ENCODE data around the gene MFSD2B.

Gene MFSD2B

DNA sequence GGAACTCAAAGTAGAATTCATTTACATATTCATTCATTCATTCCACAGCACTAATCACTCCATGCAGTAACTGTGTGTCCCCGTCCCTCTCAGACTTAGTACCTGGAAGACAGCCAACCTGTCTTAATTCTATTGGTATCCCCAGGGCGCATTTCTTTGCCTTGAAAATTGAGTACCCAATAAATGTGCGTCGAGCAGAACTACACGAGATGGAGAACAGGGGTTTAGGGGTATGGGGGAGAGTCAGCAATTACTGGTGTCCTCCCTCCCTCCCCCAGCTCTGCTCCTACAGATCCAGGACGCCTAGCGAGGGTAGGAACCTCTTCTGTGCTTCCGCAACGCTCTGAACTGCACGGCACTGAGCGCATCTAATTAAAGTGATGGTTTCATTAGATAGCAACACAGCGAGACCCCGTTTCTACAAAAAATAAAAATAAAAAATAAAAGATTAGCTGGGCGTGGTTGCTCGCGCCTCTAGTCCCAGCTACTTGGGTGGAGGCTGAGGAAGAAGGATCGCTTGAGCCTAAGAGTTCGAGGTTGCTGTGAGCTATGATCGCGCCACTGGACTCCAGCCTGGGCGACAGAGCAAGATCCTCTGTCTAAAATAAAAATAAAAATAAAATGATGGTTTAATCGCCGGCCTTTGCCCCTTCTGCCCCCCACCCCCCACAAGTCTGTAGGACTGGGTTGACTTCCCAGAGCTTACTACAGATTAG is 39.0 kb downstream of the MFSD2B start:
- DNase-seq (ENCODE audit: low read depth in 1 of 2, low spot score in 1 of 2) = no peak
- in situ Hi-C loops (cut with HindIII; ENCODE audit: low pct_unique_long_range_greater_than_20kb, low sequenced_read_pairs) = no loop called here
- TF ChIP-seq JUND (IDR thresholded peaks at IDR 0.05; ENCODE audit: low read depth) = no peak

DNA sequence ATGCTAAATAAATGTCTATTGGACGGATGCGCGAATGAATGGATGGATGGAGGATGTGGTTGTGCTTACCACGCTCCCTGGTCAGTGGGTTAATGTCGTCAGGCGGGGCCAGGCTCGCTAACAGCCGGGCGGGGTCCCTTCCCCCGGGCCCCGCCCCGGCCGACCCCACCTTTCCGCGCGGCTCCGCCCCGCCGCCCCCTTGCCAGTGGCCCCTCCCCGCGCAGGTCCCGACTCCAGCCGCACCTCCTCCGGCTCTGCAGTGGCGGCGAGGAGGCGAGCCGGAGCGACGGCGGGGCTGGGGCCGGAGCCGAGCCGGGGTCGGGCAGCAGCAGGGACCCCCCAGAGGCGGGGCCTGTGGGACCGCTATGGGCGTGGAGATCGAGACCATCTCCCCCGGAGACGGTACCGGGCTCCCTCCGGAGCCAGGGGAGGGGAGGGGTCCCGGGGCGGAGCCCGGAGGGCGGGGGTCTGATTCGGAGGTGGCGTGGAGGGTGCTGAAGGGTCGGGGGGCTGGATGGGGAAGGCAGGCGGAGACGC is 39.7 kb downstream of the MFSD2B start, which contains the start of gene FKBP1B:
Gene FKBP1B (plus strand): TSS at position 257 of the 537 bp plus-strand sequence. CDS start 109 bp downstream, at position 366.
- TF ChIP-seq JUND (IDR thresholded peaks at IDR 0.05; ENCODE audit: low read depth) = no peak
- DNase-seq (ENCODE audit: low read depth in 1 of 2, low spot score in 1 of 2) = no peak
- in situ Hi-C loops (cut with HindIII; ENCODE audit: low pct_unique_long_range_greater_than_20kb, low sequenced_read_pairs) = no loop called here

DNA sequence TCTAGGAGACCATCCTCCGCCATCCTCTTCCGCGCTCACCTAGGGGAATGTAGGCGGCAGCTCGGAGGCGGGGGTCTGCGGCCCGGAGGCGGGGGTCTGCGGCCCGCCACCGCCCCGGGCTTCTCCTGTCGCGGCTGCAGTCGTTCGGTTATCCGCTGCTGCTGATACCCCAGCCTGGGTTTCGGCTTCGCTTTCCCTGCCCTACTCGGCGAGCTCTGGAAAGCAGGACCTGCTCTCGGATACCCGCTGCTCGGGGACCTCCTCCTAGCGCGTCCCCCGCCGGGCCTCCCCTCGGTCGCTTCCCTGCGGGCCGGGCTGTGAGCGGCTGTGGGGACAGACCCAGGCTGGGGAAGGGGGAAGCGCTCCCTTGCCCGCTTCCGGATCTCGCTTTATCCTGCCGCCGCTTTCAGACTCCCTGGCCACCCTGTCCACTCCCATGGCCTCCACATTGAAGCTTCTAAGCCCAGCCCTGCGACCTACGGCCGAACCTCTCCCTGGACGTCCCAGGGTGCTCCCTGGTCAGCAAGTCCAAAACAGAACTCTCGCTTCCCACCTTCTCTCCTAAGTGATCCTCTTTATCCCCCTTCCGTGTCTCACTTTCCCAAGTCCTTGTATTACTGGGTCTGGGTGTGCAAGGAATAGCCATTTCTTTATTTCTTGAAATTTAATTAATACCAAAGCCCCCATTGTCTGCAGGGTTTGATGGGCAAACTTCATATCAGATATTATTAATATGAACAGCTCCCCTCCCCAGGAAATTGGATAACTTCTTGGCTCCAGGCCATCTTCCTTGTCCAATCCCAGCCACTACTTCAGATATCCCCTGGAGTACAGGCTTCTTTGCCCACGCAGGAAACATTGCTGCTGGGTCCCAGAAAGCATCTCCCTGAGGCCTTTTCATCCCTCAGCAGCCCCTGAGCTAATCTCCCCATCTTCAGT is 40.4 kb downstream of the MFSD2B start:
- in situ Hi-C loops (cut with HindIII; ENCODE audit: low pct_unique_long_range_greater_than_20kb, low sequenced_read_pairs) = no loop called here
- TF ChIP-seq JUND (IDR thresholded peaks at IDR 0.05; ENCODE audit: low read depth) = no peak
- DNase-seq (ENCODE audit: low read depth in 1 of 2, low spot score in 1 of 2) = no peak

DNA sequence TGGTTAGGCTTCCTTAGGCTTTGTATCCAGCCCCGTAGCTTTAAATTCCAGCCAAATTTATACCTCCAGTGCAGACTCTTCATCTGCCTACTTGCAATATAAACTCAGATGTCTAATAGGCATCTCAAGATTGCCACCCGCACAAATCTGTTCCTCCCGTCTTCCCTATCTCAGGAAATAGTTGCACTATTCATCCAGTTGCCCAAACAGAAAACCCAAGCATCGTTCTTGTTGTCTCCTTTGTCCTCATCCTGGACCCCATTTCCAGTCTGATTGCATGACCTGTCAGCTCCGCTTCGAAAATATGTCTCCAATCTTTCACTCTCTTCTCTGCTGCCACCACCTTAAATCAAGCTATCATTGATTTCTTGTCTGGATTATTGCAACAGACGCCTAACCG is 41.9 kb downstream of the MFSD2B start:
- TF ChIP-seq JUND (IDR thresholded peaks at IDR 0.05; ENCODE audit: low read depth) = no peak
- DNase-seq (ENCODE audit: low read depth in 1 of 2, low spot score in 1 of 2) = no peak
- in situ Hi-C loops (cut with HindIII; ENCODE audit: low pct_unique_long_range_greater_than_20kb, low sequenced_read_pairs) = no loop called here

DNA sequence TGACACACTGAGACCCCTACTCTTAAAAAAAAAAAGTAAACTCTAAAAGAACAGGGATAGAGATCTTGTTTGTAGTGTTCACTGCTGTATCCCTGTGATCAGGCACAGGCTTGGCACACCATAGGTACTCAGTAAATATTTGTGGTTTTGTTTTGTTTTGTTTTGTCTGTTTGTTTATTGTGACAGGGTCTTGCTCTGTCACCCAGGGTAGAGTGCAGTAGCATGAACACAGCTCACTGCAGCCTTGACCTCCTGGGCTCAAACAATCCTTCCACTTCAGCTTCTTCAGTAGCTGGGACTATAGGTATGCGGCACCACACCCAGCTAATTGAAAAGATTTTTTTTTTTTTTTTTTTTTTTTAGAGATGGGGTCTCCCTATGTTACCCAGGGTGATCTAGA is 43.1 kb downstream of the MFSD2B start:
- TF ChIP-seq JUND (IDR thresholded peaks at IDR 0.05; ENCODE audit: low read depth) = no peak
- in situ Hi-C loops (cut with HindIII; ENCODE audit: low pct_unique_long_range_greater_than_20kb, low sequenced_read_pairs) = no loop called here

DNA sequence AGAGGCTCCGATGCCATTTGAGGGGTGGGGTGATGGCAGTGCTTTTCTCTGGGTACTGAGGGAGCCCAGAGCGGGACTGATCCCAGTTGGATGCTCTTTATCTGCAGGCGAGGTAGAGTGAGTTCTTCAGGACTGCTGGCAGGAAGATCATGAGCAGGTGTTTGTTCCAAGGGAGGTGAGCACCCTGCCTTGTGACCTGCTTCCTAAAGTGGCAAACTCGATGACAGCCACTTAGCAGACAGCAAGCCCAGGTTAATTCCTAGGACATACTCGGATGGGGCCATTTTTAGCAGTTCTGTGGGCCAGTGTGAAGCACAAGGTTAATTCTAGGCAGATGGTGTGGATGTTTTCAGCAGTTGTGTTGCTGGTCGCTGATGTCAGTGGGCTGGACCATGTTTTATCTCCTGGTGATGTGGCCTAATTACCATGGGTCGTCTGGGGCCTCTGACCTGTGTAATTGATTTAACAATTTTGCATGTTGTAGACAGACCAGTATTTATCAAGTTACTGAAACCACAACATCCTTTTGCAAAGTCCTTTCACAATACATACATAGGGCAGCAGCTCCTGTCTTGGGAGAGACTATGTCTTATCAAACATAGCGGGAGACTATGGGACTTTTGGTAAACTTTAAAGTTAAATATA is 44.6 kb downstream of the MFSD2B start:
- in situ Hi-C loops (cut with HindIII; ENCODE audit: low pct_unique_long_range_greater_than_20kb, low sequenced_read_pairs) = no loop called here
- DNase-seq (ENCODE audit: low read depth in 1 of 2, low spot score in 1 of 2) = no peak

More for the DNA sequence above, 43.1 kb downstream of the MFSD2B start:
- peak in 1 of 2 experiments; percentile 45 for DNase-seq (ENCODE audit: low read depth in 1 of 2, low spot score in 1 of 2)

DNA sequence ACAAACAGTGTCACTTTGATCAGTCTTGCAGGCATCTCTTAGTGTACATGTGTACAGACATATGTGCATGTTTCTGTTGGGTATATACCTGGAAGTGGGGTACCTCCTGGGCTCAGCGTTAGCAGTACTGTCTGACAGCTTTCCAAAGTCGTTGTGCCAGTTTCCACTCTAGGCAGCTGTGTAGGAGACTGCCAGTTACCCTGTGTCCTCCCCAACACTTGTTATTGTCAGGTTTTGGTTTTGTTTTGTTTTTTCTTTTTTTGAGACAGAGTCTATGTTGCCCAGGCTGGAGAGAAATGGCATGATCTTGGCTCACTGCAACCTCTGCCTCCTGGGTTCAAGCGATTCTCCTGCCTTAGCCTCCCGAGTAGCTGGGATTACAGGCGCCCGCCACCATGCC is 45.9 kb downstream of the MFSD2B start:
- TF ChIP-seq JUND (IDR thresholded peaks at IDR 0.05; ENCODE audit: low read depth) = no peak
- in situ Hi-C loops (cut with HindIII; ENCODE audit: low pct_unique_long_range_greater_than_20kb, low sequenced_read_pairs) = no loop called here
- DNase-seq (ENCODE audit: low read depth in 1 of 2, low spot score in 1 of 2) = no peak

More for the DNA sequence above, 44.6 kb downstream of the MFSD2B start:
- no peak for TF ChIP-seq JUND (IDR thresholded peaks at IDR 0.05; ENCODE audit: low read depth)

DNA sequence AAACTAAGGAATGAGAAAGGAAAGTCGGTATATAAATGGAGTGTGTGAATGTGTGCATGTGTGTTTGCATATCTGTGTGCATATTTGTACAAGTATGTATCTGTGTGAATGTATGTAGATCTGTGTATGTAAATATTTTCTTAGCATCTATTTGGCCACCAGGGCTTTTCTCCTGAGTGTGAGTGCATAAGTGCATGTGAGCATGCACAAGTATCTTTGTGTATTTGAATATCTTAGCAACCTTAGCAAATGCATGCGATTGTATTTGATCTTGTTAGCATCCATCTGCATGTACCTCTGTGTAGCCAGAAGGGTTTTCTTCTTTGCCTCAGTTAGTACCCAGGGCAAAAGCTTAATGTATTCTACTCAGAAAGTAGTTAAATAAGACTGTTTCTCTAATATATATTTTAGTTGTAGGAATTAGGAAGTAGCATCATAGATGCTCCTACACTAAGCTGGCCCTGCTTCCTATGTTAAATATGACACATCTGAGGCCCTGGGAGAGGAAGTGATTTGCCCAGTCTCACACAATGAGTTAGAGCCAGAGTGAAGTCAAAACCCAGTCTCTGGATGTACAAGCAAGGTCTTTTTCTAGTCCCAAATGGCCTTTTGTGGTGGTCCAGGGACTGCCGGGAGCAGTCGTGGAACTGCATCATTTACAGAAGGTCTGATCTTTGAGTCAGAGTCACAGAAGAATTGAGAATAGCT is 48.8 kb downstream of the MFSD2B start:
- in situ Hi-C loops (cut with HindIII; ENCODE audit: low pct_unique_long_range_greater_than_20kb, low sequenced_read_pairs) = no loop called here
- TF ChIP-seq JUND (IDR thresholded peaks at IDR 0.05; ENCODE audit: low read depth) = no peak
- no peak for DNase-seq (ENCODE audit: low read depth in 1 of 2, low spot score in 1 of 2)

DNA sequence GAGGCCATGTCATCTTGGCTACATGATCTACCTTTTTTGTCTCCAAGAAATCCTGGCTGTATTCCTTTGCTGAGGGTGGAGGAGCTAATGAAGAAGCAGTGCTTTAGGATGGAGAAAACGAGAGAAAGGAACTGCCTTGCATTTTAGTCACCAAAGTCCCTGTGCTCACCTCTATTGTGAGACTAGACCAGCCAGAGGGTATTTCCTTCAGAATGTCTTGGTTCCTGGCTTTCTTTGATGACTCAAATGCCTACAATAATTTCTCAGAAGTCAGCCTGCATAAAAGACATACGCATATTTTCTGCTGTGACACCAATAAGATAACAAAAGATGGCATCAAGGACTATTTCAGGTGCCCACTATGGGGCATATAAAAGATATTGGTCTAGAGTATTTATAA is 55.5 kb downstream of the MFSD2B start:
- in situ Hi-C loops (cut with HindIII; ENCODE audit: low pct_unique_long_range_greater_than_20kb, low sequenced_read_pairs) = no loop called here
- DNase-seq (ENCODE audit: low read depth in 1 of 2, low spot score in 1 of 2) = no peak
- no peak for TF ChIP-seq JUND (IDR thresholded peaks at IDR 0.05; ENCODE audit: low read depth)

DNA sequence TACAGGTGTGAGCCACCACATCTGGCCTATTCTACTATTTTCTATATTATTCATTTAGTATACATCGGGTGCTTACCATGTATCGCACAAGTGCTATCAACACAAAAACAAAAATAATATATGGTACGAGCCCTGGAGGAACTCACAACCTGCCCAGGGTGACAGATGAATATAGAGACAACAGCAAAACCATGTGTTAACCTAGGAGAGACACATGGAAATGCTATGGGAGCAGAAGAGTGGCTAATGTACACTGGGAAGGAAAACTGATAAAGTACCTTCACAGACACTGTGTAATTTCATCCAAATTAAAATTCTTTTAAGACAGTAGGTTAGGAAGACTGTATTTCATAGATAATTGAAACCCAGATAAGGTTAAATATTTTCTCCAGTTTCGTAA is 62.4 kb downstream of the MFSD2B start:
- DNase-seq (ENCODE audit: low read depth in 1 of 2, low spot score in 1 of 2) = no peak
- in situ Hi-C loops (cut with HindIII; ENCODE audit: low pct_unique_long_range_greater_than_20kb, low sequenced_read_pairs) = no loop called here
- no peak for TF ChIP-seq JUND (IDR thresholded peaks at IDR 0.05; ENCODE audit: low read depth)

DNA sequence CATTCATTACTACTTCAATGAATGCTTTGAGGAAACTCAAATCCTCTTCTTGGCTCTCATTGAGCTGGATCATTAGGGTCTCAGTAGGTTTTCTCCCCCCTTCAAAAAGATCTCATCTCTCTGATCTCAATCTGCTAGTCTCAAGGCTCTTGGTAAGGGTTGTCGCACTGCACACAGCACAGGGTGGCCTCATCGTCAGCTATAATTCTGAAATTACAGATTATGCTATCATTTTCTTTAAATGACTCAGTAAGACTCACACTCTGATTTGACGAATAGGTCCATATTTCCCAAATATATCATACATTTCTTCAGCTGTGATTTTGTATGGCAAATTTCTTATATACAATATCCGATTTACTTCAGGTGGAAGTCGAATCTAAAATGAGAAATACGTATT is 63.9 kb downstream of the MFSD2B start:
- in situ Hi-C loops (cut with HindIII; ENCODE audit: low pct_unique_long_range_greater_than_20kb, low sequenced_read_pairs) = no loop called here
- no peak for TF ChIP-seq JUND (IDR thresholded peaks at IDR 0.05; ENCODE audit: low read depth)
- DNase-seq (ENCODE audit: low read depth in 1 of 2, low spot score in 1 of 2) = no peak

DNA sequence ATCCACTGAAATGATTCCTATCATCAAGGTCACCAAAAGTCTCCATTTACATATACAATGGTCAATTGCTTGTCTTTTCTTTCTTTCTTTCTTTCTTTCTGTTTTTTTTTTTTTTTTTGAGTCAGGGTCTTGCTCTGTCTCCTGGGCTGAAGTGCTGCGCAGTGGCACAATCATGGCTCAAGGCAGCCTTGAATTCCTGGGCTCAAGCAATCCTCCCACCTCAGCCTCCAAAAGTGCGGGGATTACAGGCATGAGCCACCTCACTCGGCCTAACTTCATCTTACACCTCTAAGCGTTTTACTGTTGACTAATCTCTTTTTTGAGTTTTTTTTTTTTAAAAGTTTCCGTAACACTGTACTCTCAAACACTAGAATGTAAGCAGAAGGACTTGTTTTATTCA is 65.4 kb downstream of the MFSD2B start:
- DNase-seq (ENCODE audit: low read depth in 1 of 2, low spot score in 1 of 2) = no peak
- in situ Hi-C loops (cut with HindIII; ENCODE audit: low pct_unique_long_range_greater_than_20kb, low sequenced_read_pairs) = no loop called here
- TF ChIP-seq JUND (IDR thresholded peaks at IDR 0.05; ENCODE audit: low read depth) = no peak

All from T47D (cell line).